ENCODE results near the gene ARHGAP24. TPM values are rescaled to one million over a fixed set of nuclear protein-coding genes. Genes with fewer than 3 reads are reported as not detected.

The ARHGAP24 gene
- total and polyA plus RNA-seq, 3 donors from 2014 or later = 5.7 to 9.9 (median 9.4) TPM

GRCh38 chr4:85707611-85708010 is 232.7 kb downstream of the ARHGAP24 start:
- no peak for DNase-seq
- H3K4me3 ChIP-seq = no peak overlapping the region
- no peaks in the 10 kb centered on the region for H3K4me1 ChIP-seq
- 74 to 80% methylated on average over 5 of the region's 5 CpGs for WGBS, 2 donors
- no peak overlapping the region for H3K27ac ChIP-seq
- intact Hi-C loops (cut with DNase I; ENCODE audit: low total_unique reads) = no loop called here
- no peak for TF ChIP-seq POLR2A (IDR thresholded peaks at IDR 0.05)
- TF ChIP-seq, protein P1, sequence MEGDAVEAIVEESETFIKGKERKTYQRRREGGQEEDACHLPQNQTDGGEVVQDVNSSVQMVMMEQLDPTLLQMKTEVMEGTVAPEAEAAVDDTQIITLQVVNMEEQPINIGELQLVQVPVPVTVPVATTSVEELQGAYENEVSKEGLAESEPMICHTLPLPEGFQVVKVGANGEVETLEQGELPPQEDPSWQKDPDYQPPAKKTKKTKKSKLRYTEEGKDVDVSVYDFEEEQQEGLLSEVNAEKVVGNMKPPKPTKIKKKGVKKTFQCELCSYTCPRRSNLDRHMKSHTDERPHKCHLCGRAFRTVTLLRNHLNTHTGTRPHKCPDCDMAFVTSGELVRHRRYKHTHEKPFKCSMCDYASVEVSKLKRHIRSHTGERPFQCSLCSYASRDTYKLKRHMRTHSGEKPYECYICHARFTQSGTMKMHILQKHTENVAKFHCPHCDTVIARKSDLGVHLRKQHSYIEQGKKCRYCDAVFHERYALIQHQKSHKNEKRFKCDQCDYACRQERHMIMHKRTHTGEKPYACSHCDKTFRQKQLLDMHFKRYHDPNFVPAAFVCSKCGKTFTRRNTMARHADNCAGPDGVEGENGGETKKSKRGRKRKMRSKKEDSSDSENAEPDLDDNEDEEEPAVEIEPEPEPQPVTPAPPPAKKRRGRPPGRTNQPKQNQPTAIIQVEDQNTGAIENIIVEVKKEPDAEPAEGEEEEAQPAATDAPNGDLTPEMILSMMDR (IDR thresholded peaks at IDR 0.05) = no peak
- H3K9me3 ChIP-seq = no peaks in the 10 kb centered on the region
- no peaks in the 10 kb centered on the region for H3K27me3 ChIP-seq
- H3K36me3 ChIP-seq (ENCODE audit: low read depth, missing control alignments) = no peaks in the 10 kb centered on the region

DNA sequence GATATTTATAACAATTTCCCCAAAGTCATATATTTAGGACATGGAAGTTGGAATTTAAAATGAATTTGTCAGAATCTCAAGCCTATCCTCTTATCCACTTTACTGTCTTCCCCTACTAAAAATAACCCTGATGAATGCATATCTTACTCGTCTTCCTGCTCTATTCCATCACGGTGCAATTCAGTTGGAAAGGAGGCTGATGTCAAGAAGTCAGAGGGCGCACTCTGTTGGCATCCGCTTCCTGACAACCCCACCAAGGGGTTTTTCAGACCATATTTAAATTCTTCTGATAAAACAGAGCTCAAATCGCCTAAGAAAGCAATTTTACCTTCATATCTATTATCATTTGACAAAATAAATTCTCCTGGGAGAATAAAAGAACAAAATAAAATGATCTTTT is 233.5 kb downstream of the ARHGAP24 start:
- 63 to 76% methylated on average over 5 of the region's 5 CpGs for WGBS, 2 donors
- no peaks in the 10 kb centered on the region for H3K9me3 ChIP-seq
- H3K4me3 ChIP-seq = no peak overlapping the region
- no peak for DNase-seq
- intact Hi-C loops (cut with DNase I; ENCODE audit: low total_unique reads) = no loop called here
- no peaks in the 10 kb centered on the region for H3K27me3 ChIP-seq
- H3K36me3 ChIP-seq (ENCODE audit: low read depth, missing control alignments) = no peaks in the 10 kb centered on the region
- TF ChIP-seq, protein P1 (IDR thresholded peaks at IDR 0.05) = no peak
- TF ChIP-seq POLR2A (IDR thresholded peaks at IDR 0.05) = no peak
- H3K4me1 ChIP-seq = no peaks in the 10 kb centered on the region
- H3K27ac ChIP-seq = no peak overlapping the region

GRCh38 chr4:85713005-85713404 is 238.1 kb downstream of the ARHGAP24 start:
- intact Hi-C loops (cut with DNase I; ENCODE audit: low total_unique reads) = no loop called here
- H3K9me3 ChIP-seq = no peaks in the 10 kb centered on the region
- no peaks in the 10 kb centered on the region for H3K36me3 ChIP-seq (ENCODE audit: low read depth, missing control alignments)
- 92 to 98% methylated on average over 5 of the region's 5 CpGs for WGBS, 2 donors
- no peaks in the 10 kb centered on the region for H3K4me1 ChIP-seq
- TF ChIP-seq POLR2A (IDR thresholded peaks at IDR 0.05) = no peak
- TF ChIP-seq, protein P1 (IDR thresholded peaks at IDR 0.05) = no peak
- DNase-seq = no peak
- no peak overlapping the region for H3K27ac ChIP-seq
- no peak overlapping the region for H3K4me3 ChIP-seq
- no peaks in the 10 kb centered on the region for H3K27me3 ChIP-seq

DNA sequence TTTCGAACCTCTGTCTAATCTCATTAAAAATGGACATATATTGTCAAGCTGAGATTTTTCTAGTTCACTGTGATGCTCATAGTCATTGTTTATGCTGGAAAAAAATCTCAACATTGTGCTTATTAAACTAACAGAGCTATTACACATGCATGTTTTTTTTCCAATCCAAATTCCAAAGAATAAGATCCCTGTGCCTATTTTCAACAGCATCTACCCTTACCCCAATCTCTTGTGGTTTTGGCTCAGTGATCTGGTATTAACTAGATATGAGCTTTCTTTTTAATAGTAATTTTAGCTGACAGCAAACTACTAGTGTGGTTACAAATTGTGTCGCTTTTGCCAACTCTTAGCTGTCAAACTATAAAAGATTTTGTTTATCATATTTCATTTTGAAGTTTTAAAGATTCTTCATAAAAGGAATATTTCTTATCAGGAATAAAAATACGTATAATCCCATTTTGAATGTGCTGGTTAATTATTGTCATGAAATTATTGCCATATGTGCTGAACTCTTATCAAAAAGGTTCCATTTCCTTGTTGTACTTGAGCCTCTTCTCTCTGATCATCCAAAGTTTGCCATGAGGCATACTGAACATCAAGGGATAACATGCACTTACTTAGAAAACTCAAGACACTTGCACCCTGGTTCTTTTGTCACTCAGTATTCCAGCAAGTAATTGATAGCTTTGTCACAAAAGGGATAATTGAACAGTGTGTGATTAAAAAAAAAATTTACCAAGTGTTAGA is 241.2 kb downstream of the ARHGAP24 start:
- 57 to 58% methylated on average over 3 of the region's 3 CpGs for WGBS, 2 donors
- Histone ChIP-seq H3K36me3 (ENCODE audit: low read depth, missing control alignments) (no peaks in the 10 kb centered on the region), H3K4me1 (no peaks in the 10 kb centered on the region), H3K9me3 (no peaks in the 10 kb centered on the region), H3K4me3 (no peak overlapping the region), H3K27me3 (no peaks in the 10 kb centered on the region), H3K27ac (no peak overlapping the region)
- no peak for DNase-seq
- TF ChIP-seq, protein P1 (IDR thresholded peaks at IDR 0.05) = no peak
- TF ChIP-seq POLR2A (IDR thresholded peaks at IDR 0.05) = no peak
- intact Hi-C loops (cut with DNase I; ENCODE audit: low total_unique reads) = no loop called here

DNA sequence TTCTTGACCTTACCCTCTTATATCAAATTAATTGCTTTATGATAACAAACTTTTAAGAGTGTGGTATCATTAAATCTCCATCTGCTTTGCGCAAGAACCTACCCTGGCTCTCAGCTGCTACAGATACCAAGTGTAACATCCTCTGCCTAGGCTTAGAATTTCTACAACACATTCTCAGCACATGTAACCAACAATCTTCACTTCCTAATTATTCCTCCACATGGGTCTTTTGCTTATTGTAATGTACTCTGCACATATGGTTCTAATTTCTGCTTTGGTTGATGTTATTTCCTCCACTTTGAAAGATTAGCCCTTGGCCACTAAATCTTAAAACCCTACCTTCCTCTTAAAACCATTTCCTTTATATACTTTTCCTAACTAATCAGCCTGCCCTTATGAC is 242.4 kb downstream of the ARHGAP24 start:
- intact Hi-C loops (cut with DNase I; ENCODE audit: low total_unique reads) = no loop called here
- no peak for DNase-seq
- Histone ChIP-seq H3K9me3 (no peaks in the 10 kb centered on the region), H3K4me1 (no peaks in the 10 kb centered on the region), H3K27ac (no peak overlapping the region), H3K27me3 (no peaks in the 10 kb centered on the region), H3K4me3 (no peak overlapping the region), H3K36me3 (ENCODE audit: low read depth, missing control alignments) (no peaks in the 10 kb centered on the region)
- 83 to 88% methylated on average over 1 of the region's 1 CpG for WGBS, 2 donors
- TF ChIP-seq, protein P1 (IDR thresholded peaks at IDR 0.05) = no peak
- no peak for TF ChIP-seq POLR2A (IDR thresholded peaks at IDR 0.05)
